A673 (cell line): Measurements from ENCODE around the gene MS4A4E.
A peak's percentile ranks its signal among the peaks of the same experiment; 100 is the strongest.

Experiments used
- CTCF ChIP-seq: fragments of 300-800, 200-600 bp; sonication (generic); conservative IDR thresholded peaks from 2 replicates; pipeline ENCODE4 v1.5.1; 2017; ENCODE audit warnings: low read depth, mild to moderate bottlenecking, antibody characterized with exemption, low read length, moderate library complexity, mixed read lengths
- EZH2 ChIP-seq: fragments of 200-600 bp; sonication (generic); IDR thresholded peaks from 2 replicates; pipeline ENCODE4 v1.6.1; 2017; ENCODE audit warnings: borderline replicate concordance, low read depth, mild to moderate bottlenecking, mixed read lengths, antibody characterized with exemption, low read length; ENCODE audit not compliant: poor library complexity, severe bottlenecking

DNA sequence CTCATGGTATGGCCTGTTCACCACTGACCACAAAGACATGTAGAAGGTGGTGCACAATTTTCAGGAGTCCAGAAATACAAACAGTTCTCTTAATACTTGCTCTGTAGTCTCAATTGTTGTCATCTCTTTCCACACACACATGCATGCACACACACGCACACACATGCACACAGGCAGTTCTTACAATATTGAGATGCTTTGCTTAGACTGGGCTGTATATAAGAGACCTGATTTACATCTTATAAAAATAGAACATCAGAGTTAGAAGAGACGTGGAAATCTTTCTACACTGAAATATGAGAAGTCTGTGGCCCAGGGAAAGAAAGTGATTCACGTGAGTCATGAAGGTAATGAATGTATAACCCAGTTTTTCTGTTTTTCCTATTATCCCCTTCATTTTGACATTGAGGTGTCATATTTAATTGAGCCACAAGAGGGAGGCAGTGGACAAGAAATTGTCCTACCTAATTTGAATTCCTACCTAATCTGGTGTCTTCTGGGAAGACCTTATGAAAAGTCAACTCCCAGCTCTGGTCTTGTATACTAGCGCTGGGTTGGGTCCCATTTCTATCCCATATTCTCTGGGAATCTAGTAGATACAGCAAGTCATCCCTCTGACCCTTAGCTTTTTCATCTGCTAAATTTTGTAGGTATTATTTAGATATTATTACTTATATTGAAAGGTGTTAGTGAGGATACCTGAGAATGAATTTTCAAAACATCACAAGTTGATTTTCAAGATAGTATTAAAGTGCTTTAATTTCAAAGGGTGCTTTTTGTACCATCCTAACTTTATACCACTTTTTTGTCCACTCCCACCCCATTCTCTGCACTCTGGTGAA, 22.7 kb upstream of the MS4A4E start:
- no peak for TF ChIP-seq EZH2
- peak; percentile 74 for TF ChIP-seq CTCF
